Tibial nerve (tissue), 4 donors: Measurements from ENCODE around the gene LRCH4. TPM values are rescaled to one million over a fixed set of nuclear protein-coding genes. Genes with fewer than 3 reads are reported as not detected.

Experiments
- DNase-seq, 2 donors: peaks; one replicate each; pipeline ENCODE4 v3.0.0-alpha.2; 2019; ENCODE audit warnings: low spot score in 2 of 2
- H3K27ac ChIP-seq, 4 donors: fragments of 200-600 bp; sonication (generic) in 3 of 4; one replicate each; pipeline ENCODE4 v1.5.1; 2017 to 2019; ENCODE audit warnings: mild to moderate bottlenecking in 1 of 4
- H3K27me3 ChIP-seq, 2 donors: fragments of 200-600 bp; sonication (generic) in 1 of 2; one replicate each; pipeline versions ENCODE4 v1.5.1 to v1.6.0; 2017 to 2019
- H3K36me3 ChIP-seq, 3 donors: fragments of 200-600 bp; sonication (generic); one replicate each; pipeline ENCODE4 v1.5.1; 2018 to 2019
- H3K4me1 ChIP-seq, 4 donors: fragments of 200-600 bp; sonication (generic) in 3 of 4; one replicate each; pipeline ENCODE4 v1.5.1; 2017 to 2019
- H3K4me3 ChIP-seq, 4 donors: fragments of 200-600 bp; sonication (generic) in 3 of 4; one replicate each; pipeline ENCODE4 v1.5.1; 2017 to 2019; ENCODE audit warnings: mild to moderate bottlenecking in 1 of 4, moderate library complexity in 1 of 4
- H3K9me3 ChIP-seq, 4 donors: fragments of 200-600 bp; sonication (generic) in 3 of 4; one replicate each; pipeline ENCODE4 v1.5.1; 2017 to 2019
- CTCF ChIP-seq, 5 experiments: fragments of 200-600 bp in 3 of 5; fragments of 450-650 bp in 2 of 5; sonication (generic) in 3 of 5; IDR thresholded peaks; one replicate each; pipeline ENCODE4 v1.5.1; 2016 to 2019; ENCODE audit warnings: antibody characterized with exemption in 5 of 5, mild to moderate bottlenecking in 3 of 5, moderate library complexity in 2 of 5
- EP300 ChIP-seq, 2 donors: sonication (generic); formaldehyde crosslinking; IDR thresholded peaks; one replicate each; pipeline ENCODE4 v1.6.1; 2017; ENCODE audit warnings: antibody characterized with exemption in 2 of 2, mild to moderate bottlenecking in 1 of 2
- POLR2A ChIP-seq, 2 donors: fragments of 450-650 bp; IDR thresholded peaks; one replicate each; pipeline ENCODE4 v1.6.1; 2017; ENCODE audit warnings: antibody characterized with exemption in 2 of 2, mild to moderate bottlenecking in 2 of 2, moderate library complexity in 2 of 2
- WGBS, 2 donors: methylation state at CpG; one replicate each; pipeline ENCODE4 v1.1.5; 2018; 5-methylcytosine and 5-hydroxymethylcytosine counted together
- total RNA-seq, 4 donors: library from RNA; depleted of rRNA; stranded (reverse); fragments of >200 nt; gene quantifications; one replicate each; pipeline ENCODE4 v1.1.0, GENCODE V29; 2016

LRCH4 gene
- total RNA-seq, 4 donors from 2014 or later: 135 to 174 (median 170) TPM

GRCh38 chr7:100568896-100569844, 16.8 kb downstream of the LRCH4 start:
- Histone ChIP-seq H3K4me3 (peak overlapping the region; percentile 2 to 45 (median 26)), H3K4me1 (peaks cover 0 to 60% (median 20%) of the 10 kb centered on the region in 4 donors), H3K27me3 (peaks cover 0 to 4% of the 10 kb centered on the region in 2 donors), H3K36me3 (peaks cover 0 to 52% (median 3%) of the 10 kb centered on the region in 3 donors), H3K27ac (peak overlapping the region in 3 of 4 donors; percentile 44 to 73 (median 70)), H3K9me3 (no peaks in the 10 kb centered on the region)
- WGBS, 2 donors: 31 to 34% methylated on average over 16 to 25 of the region's 36 CpGs
- TF ChIP-seq EP300 (IDR thresholded peaks at IDR 0.05) (peak in 1 of 2 donors; percentile 29), CTCF (IDR thresholded peaks at IDR 0.05) (peak in 4 of 5 experiments; percentile 30 to 49 (median 41)), POLR2A (IDR thresholded peaks at IDR 0.05) (no peak)
- DNase-seq: peak; percentile 50 to 55

GRCh38 chr7:100568176-100568895, 17.6 kb downstream of the LRCH4 start:
- H3K4me1 ChIP-seq: peaks cover 0 to 66% (median 20%) of the 10 kb centered on the region in 4 donors
- peak overlapping the region in 2 of 4 donors; percentile 31 to 34 for H3K27ac ChIP-seq
- no peak for DNase-seq
- TF ChIP-seq CTCF (IDR thresholded peaks at IDR 0.05) (no peak), POLR2A (IDR thresholded peaks at IDR 0.05) (no peak), EP300 (IDR thresholded peaks at IDR 0.05) (no peak)
- H3K9me3 ChIP-seq: no peaks in the 10 kb centered on the region
- no peak overlapping the region for H3K4me3 ChIP-seq
- 65 to 74% methylated on average over 4 to 11 of the region's 11 CpGs for WGBS, 2 donors
- peaks cover 0 to 48% (median 0%) of the 10 kb centered on the region in 3 donors for H3K36me3 ChIP-seq
- peaks cover 0 to 4% of the 10 kb centered on the region in 2 donors for H3K27me3 ChIP-seq

- TF ChIP-seq POLR2A (IDR thresholded peaks at IDR 0.05): no peak
- TF ChIP-seq EP300 (IDR thresholded peaks at IDR 0.05): no peak
- no peak for TF ChIP-seq CTCF (IDR thresholded peaks at IDR 0.05)
- peaks cover 0 to 65% (median 20%) of the 10 kb centered on the region in 4 donors for H3K4me1 ChIP-seq
- H3K27ac ChIP-seq: peak overlapping the region in 2 of 4 donors; percentile 31 to 34
- H3K4me3 ChIP-seq: no peak overlapping the region
- H3K27me3 ChIP-seq: peaks cover 0 to 4% of the 10 kb centered on the region in 2 donors
- peaks cover 0 to 48% (median 0%) of the 10 kb centered on the region in 3 donors for H3K36me3 ChIP-seq
- no peak for DNase-seq
- 37 to 42% methylated on average over 3 of the region's 3 CpGs for WGBS, 2 donors
- H3K9me3 ChIP-seq: no peaks in the 10 kb centered on the region
Measured at GRCh38 chr7:100567751-100568175, 18.2 kb downstream of the LRCH4 start.

GRCh38 chr7:100567031-100567730, 18.7 kb downstream of the LRCH4 start:
- no peak for DNase-seq
- 49 to 67% methylated on average over 12 of the region's 12 CpGs for WGBS, 2 donors
- TF ChIP-seq POLR2A (IDR thresholded peaks at IDR 0.05): no peak
- no peak for TF ChIP-seq EP300 (IDR thresholded peaks at IDR 0.05)
- TF ChIP-seq CTCF (IDR thresholded peaks at IDR 0.05): no peak

More at GRCh38 chr7:100567031-100567730, 18.7 kb downstream of the LRCH4 start:
- no peaks in the 10 kb centered on the region for H3K9me3 ChIP-seq
- H3K4me3 ChIP-seq: no peak overlapping the region
- peaks cover 0 to 59% (median 20%) of the 10 kb centered on the region in 4 donors for H3K4me1 ChIP-seq
- peaks cover 0 to 4% of the 10 kb centered on the region in 2 donors for H3K27me3 ChIP-seq
- peak overlapping the region in 2 of 4 donors; percentile 31 to 34 for H3K27ac ChIP-seq
- H3K36me3 ChIP-seq: peaks cover 0 to 48% (median 0%) of the 10 kb centered on the region in 3 donors
